ENCODE results near the gene SLC44A3. TPM values are rescaled to one million over a fixed set of nuclear protein-coding genes. Genes with fewer than 3 reads are reported as not detected.
A peak's percentile ranks its signal among the peaks of the same experiment; 100 is the strongest.

The SLC44A3 gene
- total RNA-seq, 2 donors from 2014 or later: 17.8 to 32.9 TPM

- no peak for DNase-seq
- H3K27me3 ChIP-seq: no peaks in the 10 kb centered on the region
- H3K9me3 ChIP-seq: no peaks in the 10 kb centered on the region
- TF ChIP-seq CTCF (IDR thresholded peaks at IDR 0.05): no peak
- WGBS, 2 donors: 88 to 93% methylated on average over 3 of the region's 3 CpGs
- intact Hi-C loops (cut with DNase I): no loop called here
- H3K36me3 ChIP-seq (replicated peaks in 1 of 2; ENCODE audit: insufficient read depth in 1 of 2, low read depth in 2 of 2): peaks cover 0 to 5% of the 10 kb centered on the region in 2 donors
- no peak overlapping the region for H3K27ac ChIP-seq
- H3K4me1 ChIP-seq: no peaks in the 10 kb centered on the region
- no peak overlapping the region for H3K4me3 ChIP-seq
- no peak for ATAC-seq
Observed at GRCh38 chr1:94876362-94876761, 56.2 kb downstream of the SLC44A3 start.

- DNase-seq (no peak), ATAC-seq (no peak)
- intact Hi-C loops (cut with DNase I): no loop called here
- no peaks in the 10 kb centered on the region for H3K4me1 ChIP-seq
- H3K36me3 ChIP-seq (replicated peaks in 1 of 2; ENCODE audit: insufficient read depth in 1 of 2, low read depth in 2 of 2): no peaks in the 10 kb centered on the region
- no peak overlapping the region for H3K4me3 ChIP-seq
- TF ChIP-seq CTCF (IDR thresholded peaks at IDR 0.05) (no peak), POLR2A (IDR thresholded peaks at IDR 0.05) (no peak)
- WGBS, 2 donors: 93 to 94% methylated on average over 5 of the region's 5 CpGs
- no peaks in the 10 kb centered on the region for H3K27me3 ChIP-seq
- H3K27ac ChIP-seq: no peak overlapping the region
- no peaks in the 10 kb centered on the region for H3K9me3 ChIP-seq
Observed at GRCh38 chr1:94878329-94878728, 58.2 kb downstream of the SLC44A3 start.

GRCh38 chr1:94883691-94884090, 63.5 kb downstream of the SLC44A3 start:
- intact Hi-C loops (cut with DNase I): no loop called here
- no peaks in the 10 kb centered on the region for H3K9me3 ChIP-seq
- TF ChIP-seq POLR2A (IDR thresholded peaks at IDR 0.05): no peak
- TF ChIP-seq CTCF (IDR thresholded peaks at IDR 0.05): no peak
- H3K4me3 ChIP-seq: no peak overlapping the region
- DNase-seq (peak in 2 of 4 donors; percentile 28 to 45), ATAC-seq (peak; percentile 63)
- peak overlapping the region in 3 of 4 donors; percentile 48 to 80 (median 65) for H3K27ac ChIP-seq
- no peaks in the 10 kb centered on the region for H3K27me3 ChIP-seq
- WGBS, 2 donors: 39 to 45% methylated on average over 4 of the region's 4 CpGs
- H3K36me3 ChIP-seq (replicated peaks in 1 of 2; ENCODE audit: insufficient read depth in 1 of 2, low read depth in 2 of 2): no peaks in the 10 kb centered on the region
- peaks cover 10% of the 10 kb centered on the region for H3K4me1 ChIP-seq

- Histone ChIP-seq H3K4me3 (no peak overlapping the region), H3K9me3 (no peaks in the 10 kb centered on the region), H3K4me1 (peaks cover 10% of the 10 kb centered on the region), H3K27me3 (no peaks in the 10 kb centered on the region), H3K36me3 (replicated peaks in 1 of 2; ENCODE audit: insufficient read depth in 1 of 2, low read depth in 2 of 2) (no peaks in the 10 kb centered on the region), H3K27ac (peak overlapping the region in 3 of 4 donors; percentile 48 to 80 (median 65))
- TF ChIP-seq CTCF (IDR thresholded peaks at IDR 0.05): no peak
- peak in 1 of 3 donors; percentile 16 for TF ChIP-seq POLR2A (IDR thresholded peaks at IDR 0.05)
- WGBS, 2 donors: 38 to 46% methylated on average over 6 of the region's 6 CpGs
- intact Hi-C loops (cut with DNase I): no loop called here
- peak; percentile 23 to 47 (median 42) for DNase-seq
- ATAC-seq: peak; percentile 76
Observed at GRCh38 chr1:94884106-94884505, 63.9 kb downstream of the SLC44A3 start.

- no peak overlapping the region for H3K4me3 ChIP-seq
- DNase-seq (no peak), ATAC-seq (no peak)
- peak overlapping the region in 3 of 4 donors; percentile 48 to 80 (median 65) for H3K27ac ChIP-seq
- no peaks in the 10 kb centered on the region for H3K36me3 ChIP-seq (replicated peaks in 1 of 2; ENCODE audit: insufficient read depth in 1 of 2, low read depth in 2 of 2)
- H3K4me1 ChIP-seq: peaks cover 10% of the 10 kb centered on the region
- TF ChIP-seq POLR2A (IDR thresholded peaks at IDR 0.05) (no peak), CTCF (IDR thresholded peaks at IDR 0.05) (no peak)
- H3K27me3 ChIP-seq: no peaks in the 10 kb centered on the region
- intact Hi-C loops (cut with DNase I): no loop called here
- WGBS, 2 donors: 73 to 76% methylated on average over 6 of the region's 6 CpGs
- no peaks in the 10 kb centered on the region for H3K9me3 ChIP-seq
Observed at GRCh38 chr1:94884507-94884906, 64.3 kb downstream of the SLC44A3 start.

Measured in body of pancreas (tissue), 4 donors.